HK-2 (cell line): ENCODE results near the gene SRRM3.
"Not testable (repeated sequence)": the region's sequence is repeated elsewhere in the genome, so short reads cannot be mapped to it uniquely, and the experiment has no call there.

Source experiments
- DNase-seq: peaks from one replicate; pipeline ENCODE4 v3.0.0-alpha.2; 2018; ENCODE audit not compliant: unreplicated experiment

The SRRM3 gene

GRCh38 chr7:76291351-76292212 lies 89.9 kb downstream of the SRRM3 start:
- peak; percentile 100 for DNase-seq

- no peak for DNase-seq
These were observed 90.5 kb downstream of the SRRM3 start for GRCh38 chr7:76292213-76292573.

GRCh38 chr7:76292911-76293310 lies 91.2 kb downstream of the SRRM3 start:
- DNase-seq = not testable (repeated sequence)

GRCh38 chr7:76293407-76293901 lies 91.8 kb downstream of the SRRM3 start:
- no peak for DNase-seq

- DNase-seq = peak; percentile 95
These were observed 92.8 kb downstream of the SRRM3 start for GRCh38 chr7:76294344-76295024.

- peak; percentile 38 for DNase-seq
These were observed 95.3 kb downstream of the SRRM3 start for GRCh38 chr7:76296743-76297740.

GRCh38 chr7:76300166-76300731 lies 98.6 kb downstream of the SRRM3 start:
- DNase-seq = no peak

GRCh38 chr7:76301000-76301399 lies 99.3 kb downstream of the SRRM3 start:
- DNase-seq = no peak

GRCh38 chr7:76302347-76303201 lies 100.9 kb downstream of the SRRM3 start, which contains the start of gene HSPB1:
Gene HSPB1 (plus strand): TSS chr7:76302673. CDS start chr7:76302713, 40 bp downstream.
- peak; percentile 94 for DNase-seq

- DNase-seq = peak; percentile 92
These were observed 101.8 kb downstream of the SRRM3 start for GRCh38 chr7:76303202-76304147.

- DNase-seq = no peak
These were observed 103.2 kb downstream of the SRRM3 start for GRCh38 chr7:76304888-76305375.

GRCh38 chr7:76308874-76309273 lies 107.2 kb downstream of the SRRM3 start:
- not testable (repeated sequence) for DNase-seq

GRCh38 chr7:76309341-76310101 lies 107.8 kb downstream of the SRRM3 start:
- not testable (repeated sequence) for DNase-seq

GRCh38 chr7:76310102-76310957 lies 108.6 kb downstream of the SRRM3 start:
- no peak for DNase-seq

GRCh38 chr7:76311838-76312237 lies 110.1 kb downstream of the SRRM3 start:
- not testable (repeated sequence) for DNase-seq

- DNase-seq = peak; percentile 98
These were observed 112.5 kb downstream of the SRRM3 start for GRCh38 chr7:76314042-76314721.

- DNase-seq = not testable (repeated sequence)
These were observed 113.0 kb downstream of the SRRM3 start for GRCh38 chr7:76314740-76315139.
